Kidney (tissue), 22 donors: ENCODE data around the gene GALNT12. TPM values are rescaled to one million over a fixed set of nuclear protein-coding genes. Genes with fewer than 3 reads are reported as not detected.

Experiments used
- DNase-seq, 5 donors: peaks; one replicate each; pipeline ENCODE4 v3.0.0-alpha.2; 2013 to 2020
- FAIRE-seq: peaks from 2 replicates; lab custom pipeline; 2012; peaks lifted over from hg19 to GRCh38; lab: Jason Lieb, UNC
- H3K27ac ChIP-seq, 2 donors: one replicate each; pipeline ENCODE4 v1.7.0; 2013; ENCODE audit warnings: low read depth in 2 of 2, low read length in 2 of 2, inconsistent platforms in 1 of 2
- H3K27me3 ChIP-seq: one replicate; pipeline ENCODE4 v1.7.1; 2013; ENCODE audit warnings: low read length, inconsistent platforms; ENCODE audit not compliant: control insufficient read depth, insufficient read depth
- H3K36me3 ChIP-seq, 3 donors: one replicate each; pipeline versions ENCODE4 v1.7.0 to v1.7.1; 2013; ENCODE audit warnings: low read length in 3 of 3, control low read depth in 1 of 3, inconsistent platforms in 1 of 3; ENCODE audit not compliant: insufficient read depth in 3 of 3, control insufficient read depth in 2 of 3
- H3K4me1 ChIP-seq, 3 donors: one replicate each; pipeline versions ENCODE4 v1.7.0 to v1.7.1; 2013; ENCODE audit warnings: low read length in 3 of 3, inconsistent platforms in 1 of 3, low read depth in 1 of 3; ENCODE audit not compliant: control insufficient read depth in 2 of 3, insufficient read depth in 2 of 3
- H3K4me3 ChIP-seq, 3 donors: one replicate each; pipeline versions ENCODE4 v1.7.0 to v1.8.1; 2013; ENCODE audit warnings: low read length in 3 of 3, control low read depth in 1 of 3, inconsistent platforms in 1 of 3
- H3K9ac ChIP-seq, 3 donors: one replicate each; pipeline versions ENCODE4 v1.7.0 to v1.7.1; 2013; ENCODE audit warnings: low read length in 3 of 3, control low read depth in 1 of 3, inconsistent platforms in 1 of 3
- H3K9me3 ChIP-seq, 3 donors: one replicate each; pipeline versions ENCODE4 v1.7.0 to v1.7.1; 2013; ENCODE audit warnings: low read length in 3 of 3, control low read depth in 1 of 3, inconsistent platforms in 1 of 3; ENCODE audit not compliant: control insufficient read depth in 2 of 3, insufficient read depth in 1 of 3
- intact Hi-C: fragments of 100-400 bp; cut with DNase I; formaldehyde crosslinking; loops from one replicate; pipeline ENCODE4 v1.11.1; 2022
- long read RNA-seq, 10 donors: library from polyadenylated mRNA in 1 of 10; unstranded in 1 of 10; transcript quantifications; one replicate each; pipeline ENCODE4 v2.0.0 and lab custom pipeline, GENCODE V29; 2021 to 2026
- polyA plus RNA-seq: library from polyadenylated mRNA; stranded (reverse); fragments of 350-450 nt; fragmentation: Illumina TruSeq; extraction: RNeasy Lipid Tissue Mini Kit (QIAGEN cat#74804); gene quantifications from one replicate; pipeline ENCODE4 v1.2.3, GENCODE V29; 2014; ENCODE audit warnings: low read depth, low replicate concordance; ENCODE audit not compliant: insufficient read depth
- total RNA-seq: library from RNA; stranded (reverse); fragmentation: NEBNext Ultra II Directional; extraction: Animal tissue kit (Norgen Biotek cat#: 25700); gene quantifications from one replicate; pipeline ENCODE4 v1.2.1, GENCODE V29; 2021
- TF ChIP-seq, protein P1 (sequence below): IDR thresholded peaks from 3 replicates; pipeline ENCODE4 v1.5.1; 2012; ENCODE audit warnings: mild to moderate bottlenecking, moderate library complexity, borderline replicate concordance; ENCODE audit not compliant: insufficient read depth; ENCODE audit errors: extremely low read depth
- donor health status: control.
- donor health status: control.
- donor health status: control.
- donor health status: control.
- donor health status: control.
- donor health status: DM: yes; HTN: yes; CAD: no.
- donor health status: Normal renal cell carcinoma (clear cell type).

Gene GALNT12
- total RNA-seq (10.8 TPM), polyA plus RNA-seq (3.6 TPM)
- long read RNA-seq, donor 1, partial matches to known transcripts: 0 of 2 reads
- long read RNA-seq, donor 1, other reads (novel, unspliced or antisense): 0 of 2 reads
- long read RNA-seq, donor 2, partial matches to known transcripts: 0 of 4 reads
- long read RNA-seq, donor 2, other reads (novel, unspliced or antisense): 0 of 4 reads
- long read RNA-seq, donor 3, partial matches to known transcripts: 0 of 1 reads
- long read RNA-seq, donor 3, other reads (novel, unspliced or antisense): 0 of 1 reads
- long read RNA-seq, donor 4, partial matches to known transcripts: 0 of 1 reads
- long read RNA-seq, donor 4, other reads (novel, unspliced or antisense): 0 of 1 reads
- long read RNA-seq, donor 5: 0 reads
- long read RNA-seq, donor 6: 0 reads
- long read RNA-seq, donor 7, transcript GALNT12-201 (10 exons, 2,735 nt): major isoform, 19 of 24 reads
- long read RNA-seq, donor 7, partial matches to known transcripts: 1 of 24 reads
- long read RNA-seq, donor 7, other reads (novel, unspliced or antisense): 4 of 24 reads
- long read RNA-seq, donor 8, partial matches to known transcripts: 0 of 1 reads
- long read RNA-seq, donor 8, other reads (novel, unspliced or antisense): 0 of 1 reads
- long read RNA-seq, donor 9, partial matches to known transcripts: 0 of 1 reads
- long read RNA-seq, donor 9, other reads (novel, unspliced or antisense): 0 of 1 reads
- long read RNA-seq, donor 10, partial matches to known transcripts: 0 of 1 reads
- long read RNA-seq, donor 10, other reads (novel, unspliced or antisense): 0 of 1 reads

DNA sequence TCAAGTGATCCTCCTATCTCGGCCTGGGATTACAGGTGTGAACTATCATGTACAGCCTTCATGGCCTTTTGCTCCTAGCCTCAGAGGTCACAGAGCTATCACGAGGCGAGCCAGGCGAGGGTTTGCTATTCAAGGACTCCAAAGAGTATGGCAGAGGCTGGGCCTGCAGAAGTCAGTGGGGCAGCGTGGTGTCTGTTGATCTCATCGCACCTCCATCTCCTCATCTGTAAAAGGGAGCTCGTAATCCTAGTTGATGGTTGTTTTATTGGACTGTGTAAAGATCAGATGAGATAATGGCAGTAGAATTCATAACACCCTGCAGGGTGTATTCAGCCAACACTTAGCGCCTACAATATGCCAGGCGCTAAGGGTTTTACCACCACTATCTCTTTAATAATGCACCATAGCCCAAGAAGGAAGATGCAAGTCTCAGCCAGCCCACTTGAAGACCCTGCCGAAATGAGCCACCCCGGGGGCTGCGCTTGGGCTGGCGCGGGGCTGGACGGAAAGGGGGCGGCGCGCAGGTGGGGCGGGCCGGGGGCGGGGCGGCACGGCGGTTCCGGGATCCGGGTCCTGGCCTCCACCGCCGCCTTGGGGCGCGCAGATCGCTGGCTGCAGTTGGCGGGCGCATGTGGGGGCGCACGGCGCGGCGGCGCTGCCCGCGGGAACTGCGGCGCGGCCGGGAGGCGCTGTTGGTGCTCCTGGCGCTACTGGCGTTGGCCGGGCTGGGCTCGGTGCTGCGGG lies at the start of gene GALNT12:
Gene GALNT12, plus strand, starts transcription at position 601 of the 744 bp plus-strand sequence. Its CDS starts 29 bp downstream, at position 630.
- peaks cover 0 to 8% (median 0%) of the 10 kb centered on the region in 3 donors for H3K4me1 ChIP-seq
- no peaks in the 10 kb centered on the region for H3K9me3 ChIP-seq
- no peak within 1 kb of the TSS for H3K27ac ChIP-seq
- TF ChIP-seq, protein P1, sequence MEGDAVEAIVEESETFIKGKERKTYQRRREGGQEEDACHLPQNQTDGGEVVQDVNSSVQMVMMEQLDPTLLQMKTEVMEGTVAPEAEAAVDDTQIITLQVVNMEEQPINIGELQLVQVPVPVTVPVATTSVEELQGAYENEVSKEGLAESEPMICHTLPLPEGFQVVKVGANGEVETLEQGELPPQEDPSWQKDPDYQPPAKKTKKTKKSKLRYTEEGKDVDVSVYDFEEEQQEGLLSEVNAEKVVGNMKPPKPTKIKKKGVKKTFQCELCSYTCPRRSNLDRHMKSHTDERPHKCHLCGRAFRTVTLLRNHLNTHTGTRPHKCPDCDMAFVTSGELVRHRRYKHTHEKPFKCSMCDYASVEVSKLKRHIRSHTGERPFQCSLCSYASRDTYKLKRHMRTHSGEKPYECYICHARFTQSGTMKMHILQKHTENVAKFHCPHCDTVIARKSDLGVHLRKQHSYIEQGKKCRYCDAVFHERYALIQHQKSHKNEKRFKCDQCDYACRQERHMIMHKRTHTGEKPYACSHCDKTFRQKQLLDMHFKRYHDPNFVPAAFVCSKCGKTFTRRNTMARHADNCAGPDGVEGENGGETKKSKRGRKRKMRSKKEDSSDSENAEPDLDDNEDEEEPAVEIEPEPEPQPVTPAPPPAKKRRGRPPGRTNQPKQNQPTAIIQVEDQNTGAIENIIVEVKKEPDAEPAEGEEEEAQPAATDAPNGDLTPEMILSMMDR: no peak
- DNase-seq: peak in 4 of 5 donors; percentile 25 to 76 (median 46)
- no peaks in the 10 kb centered on the region for H3K36me3 ChIP-seq
- FAIRE-seq: no peak
- H3K27me3 ChIP-seq: no peaks in the 10 kb centered on the region
- H3K4me3 ChIP-seq: peak within 1 kb of the TSS; percentile 42 to 62 (median 58)
- intact Hi-C loops: no loop called here
- no peak within 1 kb of the TSS for H3K9ac ChIP-seq

DNA sequence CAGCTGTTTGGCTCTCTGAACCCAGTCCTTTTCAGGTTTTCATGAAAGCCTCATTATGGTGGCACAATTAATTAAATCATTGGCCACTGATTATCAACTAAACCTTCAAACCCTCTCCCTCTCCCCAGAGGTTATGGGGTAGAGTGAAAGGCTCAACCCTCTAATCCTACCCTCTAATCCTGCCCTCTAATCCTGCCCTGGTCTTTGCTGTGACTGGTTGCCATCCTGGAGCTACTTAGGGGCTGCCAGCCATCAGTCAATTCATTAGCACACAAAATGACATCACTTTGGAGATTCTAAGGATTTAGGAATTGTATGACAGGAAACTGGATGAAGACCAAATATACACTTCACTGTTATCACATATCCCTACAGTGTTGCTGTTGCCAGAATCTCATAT lies 47.2 kb upstream of the GALNT12 start:
- H3K27ac ChIP-seq: no peak overlapping the region
- DNase-seq (no peak), FAIRE-seq (no peak)
- TF ChIP-seq, protein P1: no peak
- peaks cover 0 to 7% (median 3%) of the 10 kb centered on the region in 3 donors for H3K9me3 ChIP-seq
- H3K27me3 ChIP-seq: no peaks in the 10 kb centered on the region
- H3K4me3 ChIP-seq: no peak overlapping the region
- H3K4me1 ChIP-seq: no peaks in the 10 kb centered on the region
- peaks cover 0 to 26% (median 8%) of the 10 kb centered on the region in 3 donors for H3K36me3 ChIP-seq
- no peak overlapping the region for H3K9ac ChIP-seq
- intact Hi-C loops: no loop called here

DNA sequence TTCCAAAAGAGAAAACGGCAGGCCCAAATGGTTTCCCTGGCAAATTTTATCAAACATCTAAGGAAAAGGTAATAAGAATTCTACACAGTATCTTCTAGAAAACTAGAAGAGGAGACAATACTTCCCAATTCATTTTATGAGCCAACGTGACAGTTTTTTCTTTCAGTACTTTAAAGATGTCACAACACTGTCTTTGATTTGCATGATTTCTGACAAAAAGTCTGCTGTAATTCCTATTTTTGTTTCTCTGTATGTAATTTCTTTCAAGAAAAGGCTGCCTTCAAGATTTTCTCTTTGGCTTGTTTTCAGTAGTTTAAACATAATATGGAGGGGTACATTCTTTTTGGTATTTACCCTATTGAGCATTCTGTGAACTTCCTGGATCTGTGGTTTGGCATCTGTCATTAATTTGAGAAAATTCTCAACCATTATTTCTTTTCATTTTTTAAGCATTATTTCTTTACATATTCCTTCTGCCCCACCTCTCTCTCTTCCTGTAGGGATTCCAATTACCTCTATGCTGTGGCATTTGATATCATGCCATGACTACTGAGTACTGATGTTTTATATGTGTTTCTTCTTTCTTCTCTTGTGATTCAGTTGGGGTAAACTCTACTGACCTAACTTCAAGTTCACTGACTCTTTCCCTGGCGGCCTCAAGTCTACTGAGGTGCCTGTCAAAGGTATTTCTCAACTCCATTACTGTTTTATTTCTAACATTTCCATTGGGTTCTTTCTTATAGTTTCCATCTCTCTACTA lies 43.3 kb upstream of the GALNT12 start:
- Histone ChIP-seq H3K9ac (no peak overlapping the region), H3K4me3 (no peak overlapping the region), H3K36me3 (peaks cover 0 to 31% (median 5%) of the 10 kb centered on the region in 3 donors), H3K9me3 (no peaks in the 10 kb centered on the region), H3K4me1 (no peaks in the 10 kb centered on the region), H3K27me3 (no peaks in the 10 kb centered on the region), H3K27ac (no peak overlapping the region)
- intact Hi-C loops: no loop called here
- DNase-seq: no peak
- FAIRE-seq: no peak
- TF ChIP-seq, protein P1: no peak
